GM12891 (cell line): ENCODE measurements around the gene GOLGA8B.
"Not testable (repeated sequence)": the region's sequence is repeated elsewhere in the genome, so short reads cannot be mapped to it uniquely, and the experiment has no call there.

ENCODE experiments used
- POLR2A ChIP-seq: IDR thresholded peaks from 2 replicates; pipeline ENCODE4 v1.6.1; 2011; ENCODE audit warnings: low read depth, low read length, control low read depth
- POLR2AphosphoS5 ChIP-seq: IDR thresholded peaks from 2 replicates; pipeline ENCODE4 v1.6.1; 2011; ENCODE audit warnings: low read depth, low read length, control low read depth
- SPI1 ChIP-seq: IDR thresholded peaks from 2 replicates; pipeline ENCODE4 v1.6.1; 2011; ENCODE audit warnings: low read depth, low read length, control low read depth
- TAF1 ChIP-seq: IDR thresholded peaks from 2 replicates; pipeline ENCODE4 v1.6.1; 2011; ENCODE audit warnings: low read depth, low read length, control low read depth

DNA sequence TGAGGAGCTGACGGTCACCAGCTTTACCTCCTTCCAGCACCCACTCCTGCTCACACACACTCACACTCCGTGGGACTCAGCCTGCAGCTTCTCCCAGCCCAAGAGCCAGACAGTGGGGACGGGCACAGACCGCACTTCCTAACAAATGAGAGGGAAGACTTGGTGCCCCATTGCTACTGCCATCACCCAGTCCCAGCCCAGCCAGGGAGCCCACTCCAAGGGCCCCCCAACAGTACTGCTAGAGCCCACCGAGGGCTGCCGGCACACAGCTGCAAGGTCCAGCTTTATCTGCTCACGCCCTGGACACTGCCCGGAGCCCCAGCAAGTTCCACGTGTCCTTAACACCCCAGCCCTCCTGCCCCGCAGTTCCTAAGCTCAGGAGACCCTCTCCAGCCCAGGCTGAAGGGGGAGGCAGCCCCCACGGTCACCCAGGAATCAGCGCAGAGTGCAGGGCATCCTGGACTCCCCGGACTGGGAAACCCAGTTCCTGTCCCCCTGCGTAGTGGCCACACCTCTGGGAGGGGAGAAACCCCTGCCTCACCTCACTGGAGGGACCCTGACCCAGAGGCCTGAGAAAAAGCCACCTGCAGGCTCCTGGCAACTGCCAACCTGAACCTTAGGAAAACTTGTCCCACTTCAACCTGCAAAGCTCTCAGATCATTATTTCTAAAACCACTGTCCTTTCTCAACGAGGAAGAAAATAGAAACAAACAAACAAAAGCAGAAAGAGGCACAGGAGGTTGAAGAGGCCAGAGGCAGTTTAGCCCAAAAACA lies 1.6 kb downstream of the GOLGA8B start:
- not testable (repeated sequence) for TF ChIP-seq POLR2A, TAF1, POLR2AphosphoS5, SPI1
